Stimulated activated naive CD8-positive, alpha-beta T cell treated with anti-CD3 and anti-CD28 coated beads, Interleukin-15, Interleukin-2, amounts not matched to agents 100 U/mL and 50 U/mL, for 24 hours (primary cell): Measurements from ENCODE around the gene TRIM28.
"Not testable (repeated sequence)": the region's sequence is repeated elsewhere in the genome, so short reads cannot be mapped to it uniquely, and the experiment has no call there.

Experiments
- ATAC-seq: fragments of 150-1000 bp; cut with Tn5 transposase; one replicate; pipeline ENCODE4 v1.10.0; 2021
- DNase-seq: peaks from one replicate; pipeline ENCODE4 v3.0.0; 2021

The TRIM28 gene

DNA sequence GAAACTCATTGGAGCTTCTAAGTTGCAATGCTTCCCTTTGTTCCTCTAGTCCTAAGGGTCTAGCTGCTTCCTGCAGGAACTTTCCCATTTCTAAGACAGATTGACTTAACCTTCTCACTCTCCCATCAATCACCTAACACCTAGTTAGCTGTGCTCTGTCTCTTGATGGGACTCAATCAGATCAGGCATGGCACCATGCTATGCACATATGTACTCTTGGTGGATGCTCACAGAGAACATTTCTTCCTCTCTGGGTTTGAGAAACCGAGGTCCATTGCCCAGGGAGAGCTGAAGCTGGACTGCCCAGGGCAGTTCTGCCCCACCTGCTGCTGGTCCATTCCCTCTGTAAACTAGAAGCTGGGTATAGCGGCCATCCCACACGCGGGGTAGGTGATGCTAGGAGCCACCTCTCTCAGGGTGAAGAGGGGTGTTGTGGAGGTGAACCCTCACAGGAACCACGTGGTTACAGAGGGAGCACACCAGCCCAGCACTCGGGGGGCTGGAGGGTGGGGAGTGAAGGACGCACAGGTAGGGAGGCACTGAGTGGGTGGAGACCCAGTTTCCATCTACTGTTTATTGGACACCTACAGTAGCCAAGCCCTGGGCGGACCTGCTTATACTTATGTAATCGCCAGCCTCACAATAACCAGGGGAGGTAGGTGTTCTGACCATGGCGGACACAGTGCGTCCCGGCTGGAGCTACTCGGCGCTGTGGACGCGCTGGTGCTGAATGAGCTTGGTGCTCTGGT lies 17.7 kb downstream of the TRIM28 start:
- DNase-seq (no peak), ATAC-seq (no peak)

DNA sequence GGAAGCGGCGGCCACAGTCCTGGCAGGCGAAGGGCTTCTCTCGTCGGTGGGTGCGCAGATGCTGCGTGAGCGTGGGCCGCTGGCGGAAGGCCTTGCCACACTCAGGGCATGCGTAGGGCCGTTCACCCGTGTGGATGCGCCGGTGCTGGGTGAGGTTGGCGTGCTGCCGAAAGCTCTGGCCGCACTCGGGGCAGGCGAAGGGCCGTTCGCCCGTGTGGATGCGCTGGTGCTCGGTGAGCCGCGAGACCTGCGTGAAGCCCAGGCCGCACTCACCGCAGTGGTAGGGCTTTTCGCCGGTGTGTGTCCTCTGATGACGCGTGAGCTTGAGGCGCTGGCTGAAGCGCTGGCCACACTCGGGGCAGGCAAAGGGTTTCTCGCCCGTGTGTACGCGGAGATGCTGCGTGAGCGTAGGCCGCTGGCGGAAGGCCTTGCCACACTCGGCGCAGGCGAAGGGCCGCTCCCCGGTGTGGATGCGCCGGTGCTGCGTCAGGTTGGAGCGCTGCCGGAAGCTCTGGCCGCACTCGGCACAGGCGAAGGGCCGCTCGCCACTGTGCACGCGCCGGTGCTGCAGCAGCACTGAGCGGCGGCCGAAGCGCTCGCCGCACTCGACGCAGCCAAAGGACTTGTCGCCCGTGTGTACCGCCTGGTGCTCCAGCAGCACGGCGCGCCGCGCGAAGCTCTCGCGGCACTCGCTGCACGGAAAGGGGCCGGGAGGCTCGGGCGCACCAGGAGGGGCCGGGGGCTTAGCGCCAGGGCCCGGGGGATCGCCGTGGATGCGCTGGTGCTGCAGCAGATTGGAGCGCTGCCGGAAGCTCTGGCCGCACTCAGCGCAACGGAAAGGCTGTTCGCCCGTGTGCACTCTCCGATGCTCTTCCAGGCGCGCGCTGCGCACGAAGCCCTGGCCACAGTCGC lies 18.5 kb downstream of the TRIM28 start:
- peak; percentile 56 for DNase-seq
- ATAC-seq, result no peak

DNA sequence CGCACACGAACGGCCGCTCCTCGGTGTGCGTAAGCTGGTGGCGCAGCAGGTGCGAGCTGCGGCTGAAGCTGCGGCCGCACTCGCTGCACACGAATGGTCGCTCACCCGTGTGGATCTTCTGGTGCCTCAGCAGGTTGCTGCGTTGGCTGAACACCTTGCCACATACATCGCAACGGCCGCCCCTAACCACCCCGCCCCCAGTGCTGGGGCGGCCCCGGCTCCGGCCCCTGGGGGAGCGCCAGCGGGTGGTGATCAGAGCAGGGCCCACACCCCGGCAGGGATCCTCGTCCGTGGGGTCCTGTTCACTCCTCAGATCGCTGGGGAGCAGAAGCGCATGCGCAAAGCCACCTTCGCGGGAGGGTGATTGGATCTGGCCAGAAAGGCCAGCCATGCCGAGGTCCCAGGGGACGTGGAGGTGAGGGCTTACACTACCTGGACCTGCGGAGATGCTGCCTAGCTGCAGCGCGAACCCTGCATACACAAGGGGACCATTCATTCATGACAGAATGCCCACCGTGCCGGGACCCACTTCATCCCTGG lies 19.2 kb downstream of the TRIM28 start:
- ATAC-seq (no peak), DNase-seq (peak; percentile 56)

DNA sequence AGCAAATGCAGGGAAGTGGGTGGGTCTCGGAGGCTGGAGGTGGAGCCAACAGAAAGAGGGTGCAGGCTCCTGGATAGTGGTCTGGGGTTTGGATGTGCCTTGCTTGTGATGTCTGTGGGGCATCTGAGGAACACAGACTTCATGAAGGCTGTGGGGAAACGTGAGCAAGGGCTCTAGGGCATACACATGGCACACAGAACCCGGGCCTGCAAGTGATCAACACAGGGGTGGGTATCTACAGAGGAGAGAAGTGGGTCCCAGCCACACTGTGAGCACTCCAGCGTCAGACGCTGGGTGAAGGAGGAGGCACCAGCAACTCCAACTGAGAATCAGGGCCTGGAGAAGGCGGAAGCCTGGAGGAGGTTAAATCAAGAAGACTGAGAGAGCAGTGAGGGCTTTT lies 20.0 kb downstream of the TRIM28 start:
- no peak for DNase-seq
- ATAC-seq, result no peak

DNA sequence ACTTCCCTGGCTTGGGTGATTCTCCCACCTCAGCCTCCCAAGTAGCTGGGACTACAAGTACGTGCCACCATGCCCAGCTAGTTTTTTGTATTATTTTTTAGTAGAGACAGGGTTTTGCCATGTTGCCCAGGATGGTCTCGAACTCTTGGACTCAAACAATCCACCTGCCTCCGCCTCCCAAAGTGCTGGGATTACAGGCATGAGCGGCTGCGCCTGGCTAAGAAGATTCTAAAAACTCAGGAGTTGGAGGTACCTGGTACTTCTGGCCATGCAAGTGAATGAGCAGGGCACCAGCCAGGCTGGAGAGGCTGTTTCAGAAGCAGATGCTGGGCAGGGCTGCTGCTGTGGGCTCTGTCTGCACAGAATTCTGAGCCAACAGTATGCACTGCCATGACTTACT lies 23.1 kb downstream of the TRIM28 start:
- no peak for ATAC-seq
- peak; percentile 1 for DNase-seq

DNA sequence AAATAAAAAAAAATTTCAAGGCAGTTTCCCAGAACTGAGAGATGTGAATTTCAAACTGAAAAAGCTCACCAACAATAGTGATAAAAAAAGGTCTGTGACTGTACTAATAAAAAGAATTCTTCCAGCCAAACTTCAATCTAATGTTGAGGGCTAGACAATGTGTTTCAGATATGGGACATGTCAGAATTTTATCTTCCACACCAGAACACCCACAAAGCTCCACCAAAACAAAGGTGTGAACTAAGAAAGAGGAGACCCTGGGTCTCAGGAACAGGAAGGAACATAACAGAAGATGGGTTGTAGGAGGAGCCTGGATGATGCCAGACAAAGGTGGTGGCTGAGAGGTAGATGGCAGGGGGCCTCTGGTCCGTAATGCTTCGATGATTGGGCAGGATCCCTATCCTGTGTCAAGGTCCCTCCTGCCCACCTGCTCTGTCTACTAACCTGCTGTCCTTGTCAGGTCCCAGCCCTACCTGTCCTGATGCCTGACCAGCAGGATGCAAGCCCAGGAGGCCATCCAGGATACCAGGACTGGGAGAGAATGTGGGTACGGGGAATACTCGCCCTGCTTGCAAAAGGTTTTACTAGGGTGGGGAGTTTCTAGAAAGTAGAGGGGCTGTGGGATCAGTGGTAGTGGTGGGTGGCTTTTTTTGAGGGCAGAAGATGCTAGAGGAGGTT lies 24.7 kb downstream of the TRIM28 start:
- ATAC-seq (no peak), DNase-seq (peak; percentile 2)

DNA sequence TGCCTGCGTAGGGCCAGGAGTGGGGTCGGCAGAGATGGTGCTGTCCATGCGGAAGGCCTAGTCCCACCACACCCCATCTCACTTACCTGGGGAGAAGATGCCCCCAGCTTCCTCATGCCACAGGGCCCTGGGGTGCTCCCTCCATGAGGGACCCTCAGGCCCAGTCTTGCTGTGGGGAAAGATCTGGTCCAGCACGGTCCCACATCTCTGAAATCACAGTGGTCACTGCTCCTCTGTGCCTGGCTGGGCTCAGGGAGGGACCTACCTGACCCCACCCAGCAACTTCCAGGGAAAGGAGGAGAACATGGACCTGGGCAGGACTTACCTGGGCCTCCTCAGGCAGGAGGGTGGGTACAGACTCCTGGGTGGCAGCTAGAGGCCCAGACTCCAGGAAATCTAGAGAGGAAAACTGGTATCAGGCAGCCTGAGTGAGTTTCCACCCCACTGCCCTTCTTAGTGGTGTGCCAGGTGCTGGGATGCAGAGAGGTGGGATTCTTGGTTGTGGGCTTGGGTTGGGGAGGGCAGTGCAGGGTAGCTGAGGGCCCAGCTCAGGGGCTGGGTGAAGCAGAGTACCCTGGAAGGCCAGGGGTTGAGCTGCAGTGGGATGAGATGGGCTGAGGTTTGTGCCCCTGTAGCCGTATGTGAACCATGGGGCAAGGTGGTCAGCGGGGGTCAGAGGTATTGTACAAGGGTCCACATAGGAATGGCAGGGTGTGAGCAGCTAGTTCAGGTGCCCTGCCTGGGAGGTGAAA lies 25.5 kb downstream of the TRIM28 start:
- ATAC-seq, result no peak
- peak; percentile 2 for DNase-seq

DNA sequence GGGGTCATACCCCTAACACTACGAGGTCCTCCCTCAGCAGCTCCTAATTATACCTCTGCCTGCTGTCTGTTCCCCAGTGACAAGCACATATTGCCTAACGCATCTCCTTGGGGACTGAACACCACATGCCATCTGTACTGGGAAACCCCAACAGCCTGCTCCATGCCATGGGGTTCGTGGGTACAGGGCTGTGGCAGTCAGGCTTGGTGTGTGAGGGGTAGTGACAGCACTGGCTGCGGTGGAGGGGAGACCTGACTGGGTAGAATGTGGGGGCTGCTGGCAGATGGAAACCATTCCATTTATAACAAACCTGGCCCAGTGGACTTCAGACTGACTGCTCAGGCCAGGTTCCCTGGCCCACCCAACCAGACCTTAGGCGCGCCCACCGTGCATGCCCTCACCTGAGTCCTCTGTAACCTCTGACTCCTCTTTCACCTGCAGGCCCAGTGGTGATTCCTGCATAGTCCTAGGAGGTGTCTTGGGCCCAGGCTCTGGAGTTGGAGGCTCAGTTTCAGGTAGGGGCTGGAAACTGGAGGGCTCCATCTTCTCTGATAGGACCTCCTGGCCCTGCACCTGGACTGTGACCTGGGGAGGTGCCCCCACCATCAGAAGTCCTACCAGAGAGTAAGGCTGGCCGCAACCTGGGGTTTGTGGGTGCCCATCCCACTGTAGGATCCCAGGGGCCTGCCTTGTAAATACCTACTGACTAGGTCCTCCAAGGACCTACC lies 26.2 kb downstream of the TRIM28 start:
- peak; percentile 3 for DNase-seq
- no peak for ATAC-seq

DNA sequence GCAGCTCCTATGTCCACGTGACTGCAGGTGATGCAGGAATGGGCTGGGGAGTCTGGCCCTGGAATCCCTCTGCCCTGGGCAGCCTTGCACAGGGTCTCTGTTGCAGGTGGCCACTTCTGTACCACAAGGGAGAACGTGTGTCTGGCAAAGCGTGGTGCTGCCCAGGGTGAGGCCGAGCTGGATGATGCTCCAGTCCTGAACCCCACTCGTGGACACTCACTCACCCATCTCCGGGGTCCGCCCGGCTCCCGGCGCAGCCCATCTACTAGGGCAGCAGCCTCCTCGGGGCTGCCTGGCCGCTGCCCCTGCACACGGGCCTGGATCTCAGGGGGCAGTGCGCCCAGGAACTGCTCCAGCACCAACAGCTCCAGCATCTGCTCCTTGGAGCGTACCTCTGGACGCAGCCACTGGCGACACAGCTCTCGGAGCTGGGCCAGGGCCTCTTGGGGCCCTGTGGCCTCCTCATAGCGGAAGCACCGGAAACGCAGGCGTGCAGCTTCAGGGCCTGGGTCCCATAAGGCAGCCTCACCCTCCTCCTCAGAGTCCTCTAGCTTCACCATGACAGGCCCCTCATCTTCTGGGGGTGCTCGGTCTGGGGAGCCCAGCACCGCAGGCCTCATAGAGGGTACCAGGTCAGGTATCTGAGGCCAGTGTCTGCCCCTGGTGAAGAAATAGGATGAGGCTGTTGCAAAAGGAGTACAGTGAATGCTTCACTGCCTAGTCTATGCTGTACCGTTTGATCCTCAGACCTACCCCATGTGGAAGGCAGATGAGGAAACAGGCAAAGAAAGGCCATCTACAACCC lies 27.1 kb downstream of the TRIM28 start:
- no peak for ATAC-seq
- peak; percentile 3 for DNase-seq

DNA sequence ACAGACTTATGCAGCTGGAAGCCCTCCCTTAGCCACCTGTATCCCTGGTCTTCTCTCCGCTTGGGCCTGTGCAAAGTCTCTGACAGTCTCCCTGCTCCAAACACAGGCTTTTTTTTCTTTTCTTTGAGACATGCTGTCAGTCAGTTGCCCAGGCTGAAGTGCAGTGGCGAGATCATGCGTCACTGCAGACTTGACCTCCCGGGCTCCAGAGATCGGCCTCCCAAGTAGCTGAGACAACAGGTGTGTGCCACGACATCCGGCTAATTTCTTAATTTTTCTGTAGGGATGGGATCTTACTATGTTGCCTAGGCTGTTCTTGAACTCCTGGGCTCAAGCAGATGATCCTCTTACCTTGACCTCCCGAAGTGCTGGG lies 27.7 kb downstream of the TRIM28 start:
- no peak for ATAC-seq
- peak; percentile 6 for DNase-seq

DNA sequence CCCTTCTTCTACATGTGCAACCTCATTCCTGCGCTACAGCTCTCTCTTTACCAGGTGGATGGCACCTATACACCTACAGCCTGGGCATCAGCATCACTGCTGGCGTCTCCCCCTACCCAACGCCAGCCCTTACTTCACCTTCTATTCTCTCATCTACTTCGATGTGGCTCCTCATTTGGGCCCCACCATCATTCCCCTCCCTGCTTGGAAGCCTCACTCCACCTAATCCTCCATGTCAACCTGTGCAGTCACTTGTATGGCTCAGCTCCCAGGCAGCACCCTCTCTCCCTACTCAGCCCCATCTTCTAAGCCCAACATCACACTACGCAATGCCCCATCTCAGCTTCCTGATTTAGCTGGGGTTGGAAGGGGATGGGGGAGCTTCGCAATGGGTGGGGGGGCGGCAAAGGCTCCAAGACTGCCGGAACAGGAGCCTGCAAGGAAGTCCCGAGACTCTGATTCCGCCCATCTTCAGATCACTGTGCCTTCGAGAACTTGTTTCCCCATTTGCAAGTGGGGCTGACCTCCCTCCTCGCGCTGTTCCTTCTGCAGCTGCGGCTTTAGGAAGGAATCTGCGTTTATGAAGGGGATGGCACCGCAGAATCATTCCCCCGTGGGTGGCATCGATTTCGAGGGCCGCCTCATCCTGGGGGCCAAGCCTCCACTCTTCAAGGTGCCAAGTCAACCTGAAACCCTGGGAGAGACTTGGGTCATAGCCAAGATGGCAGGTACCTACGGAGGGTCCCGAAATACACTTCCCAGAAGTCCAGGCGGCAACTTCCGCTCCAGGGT lies 28.4 kb downstream of the TRIM28 start:
- ATAC-seq, result no peak

DNA sequence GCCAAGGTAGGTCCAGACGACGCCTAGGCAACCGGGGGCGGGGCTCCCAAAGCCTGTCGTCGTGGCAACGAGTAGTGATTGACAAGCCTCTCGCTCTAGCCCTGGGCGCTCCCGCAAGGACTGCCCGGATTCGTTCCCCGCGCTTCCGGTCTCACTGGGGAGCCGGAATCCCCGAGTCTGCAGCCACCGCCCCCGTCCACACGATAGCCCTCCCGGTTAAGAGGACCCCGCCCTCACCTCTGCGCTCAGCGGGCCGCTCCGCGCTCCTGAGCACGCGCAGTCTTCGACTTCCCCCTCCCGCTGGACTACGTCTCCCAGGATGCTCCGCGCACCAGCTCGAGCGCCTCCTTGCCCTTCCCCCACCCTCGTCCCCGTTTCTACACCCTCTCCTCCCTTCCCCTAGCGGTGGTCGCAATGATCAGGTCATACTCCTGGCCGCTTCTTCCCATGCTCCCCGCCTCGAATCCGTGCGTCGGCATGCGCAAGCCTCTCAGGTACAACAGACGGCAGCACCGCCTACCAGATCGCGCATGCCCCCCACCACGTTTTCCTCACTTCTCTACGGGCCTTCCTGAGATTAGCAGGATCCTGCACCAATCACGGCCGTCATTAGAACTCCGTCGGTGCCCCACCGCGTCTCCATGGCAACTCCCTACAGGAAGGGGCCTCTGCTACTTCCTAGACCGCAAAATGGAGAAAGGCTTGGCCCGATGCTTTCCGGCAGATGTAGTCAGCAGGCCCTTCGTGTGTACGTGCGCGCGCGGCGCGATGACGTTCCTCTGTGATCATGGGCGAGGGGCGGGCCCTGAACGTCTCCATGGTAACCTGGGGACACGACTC lies 29.2 kb downstream of the TRIM28 start, which contains the start of gene MZF1:
MZF1 (minus strand) TSS at position 518 of the 840 bp plus-strand sequence. CDS start 1,946 bp downstream, outside the sequence.
- peak; percentile 68 for ATAC-seq
- peak; percentile 99 for DNase-seq

More for the DNA sequence above, 28.4 kb downstream of the TRIM28 start:
- DNase-seq, result no peak

DNA sequence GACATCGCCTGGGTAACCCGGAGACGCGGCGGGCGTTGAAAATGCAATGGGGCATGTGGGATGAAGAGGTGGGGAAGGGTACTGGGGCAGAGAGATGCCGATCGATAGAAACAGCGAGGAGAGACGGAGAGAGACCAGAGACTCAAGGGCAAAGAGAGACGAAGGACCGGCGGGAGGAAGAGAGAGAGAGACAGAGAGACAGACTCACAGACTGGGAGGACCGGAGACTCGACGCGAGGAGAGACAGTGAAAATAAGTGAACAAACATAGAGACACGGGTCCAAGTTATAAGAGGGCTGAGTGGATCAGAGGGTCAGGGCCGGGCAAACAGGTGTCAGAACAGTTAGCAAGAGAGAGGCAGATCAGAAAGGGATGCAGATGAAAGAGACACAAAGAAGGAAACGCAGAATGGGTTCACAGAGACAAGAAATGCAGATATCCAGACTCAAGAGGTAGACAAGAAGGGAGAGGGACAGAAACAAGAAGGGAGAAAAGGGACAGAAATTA lies 29.8 kb downstream of the TRIM28 start:
- no peak for ATAC-seq
- DNase-seq, result no peak

DNA sequence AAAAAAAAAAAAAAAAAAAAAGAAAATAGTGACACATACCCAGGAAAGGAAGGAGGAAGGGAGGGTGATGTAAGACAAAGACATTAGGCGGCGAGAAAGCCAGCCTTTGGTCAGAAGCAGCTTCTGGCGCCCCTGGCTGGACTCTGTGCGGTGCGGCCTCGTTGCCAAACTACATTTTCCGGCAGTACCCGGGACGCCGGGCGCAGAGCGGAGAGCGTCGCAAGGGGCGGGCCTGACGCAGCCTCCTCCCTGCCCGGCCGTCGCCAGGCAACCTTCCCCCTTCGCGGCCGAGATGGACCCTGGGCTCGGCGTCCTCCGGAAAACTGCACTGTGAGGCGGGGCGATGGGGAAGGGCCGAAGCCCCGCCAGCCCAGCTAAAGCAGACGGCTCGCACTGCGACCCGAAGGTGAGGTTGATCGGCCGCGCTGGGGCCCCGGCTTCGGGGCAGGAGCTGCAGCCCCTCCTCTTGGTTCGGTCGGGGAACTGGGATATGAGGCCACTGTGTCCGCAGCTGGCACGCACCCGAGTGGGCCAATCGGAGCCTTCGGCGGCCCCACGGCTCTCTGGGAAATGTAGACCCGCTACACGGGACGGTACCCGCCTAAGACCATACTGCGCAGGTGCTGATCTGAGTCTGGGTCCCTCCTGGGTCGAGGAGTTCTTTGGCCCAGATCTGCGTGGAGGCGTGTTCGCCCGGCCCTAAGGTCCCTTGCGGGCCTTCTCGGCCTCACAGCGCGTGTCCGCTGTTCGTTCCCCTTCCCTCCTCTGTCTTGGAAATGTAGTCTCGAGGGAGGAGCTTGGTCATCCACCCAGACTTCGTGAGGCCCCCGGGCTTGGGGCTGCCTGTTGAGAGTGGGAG lies 31.5 kb downstream of the TRIM28 start:
- DNase-seq (peak; percentile 86), ATAC-seq (peak; percentile 50)

DNA sequence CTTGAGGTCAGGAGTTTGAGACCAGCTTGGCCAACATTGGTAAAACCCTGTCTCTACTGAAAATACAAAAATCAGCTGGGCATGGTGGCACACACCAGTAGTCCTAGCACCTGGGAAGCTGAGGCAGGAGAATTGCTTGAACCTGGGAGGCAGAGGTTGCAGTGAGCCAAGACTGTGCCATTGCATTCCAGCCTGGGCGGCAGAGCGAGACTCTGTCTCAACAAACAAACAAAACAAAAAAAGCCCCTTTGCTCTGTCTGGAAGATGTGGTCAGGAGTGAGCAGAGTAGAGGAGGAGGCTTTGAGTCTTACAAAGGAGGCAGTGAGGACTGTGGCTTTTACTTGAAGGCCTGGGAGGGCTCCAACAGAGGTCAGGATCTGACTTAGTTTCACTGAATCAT lies 33.7 kb downstream of the TRIM28 start:
- ATAC-seq, result not testable (repeated sequence)
- DNase-seq, result peak; percentile 3

DNA sequence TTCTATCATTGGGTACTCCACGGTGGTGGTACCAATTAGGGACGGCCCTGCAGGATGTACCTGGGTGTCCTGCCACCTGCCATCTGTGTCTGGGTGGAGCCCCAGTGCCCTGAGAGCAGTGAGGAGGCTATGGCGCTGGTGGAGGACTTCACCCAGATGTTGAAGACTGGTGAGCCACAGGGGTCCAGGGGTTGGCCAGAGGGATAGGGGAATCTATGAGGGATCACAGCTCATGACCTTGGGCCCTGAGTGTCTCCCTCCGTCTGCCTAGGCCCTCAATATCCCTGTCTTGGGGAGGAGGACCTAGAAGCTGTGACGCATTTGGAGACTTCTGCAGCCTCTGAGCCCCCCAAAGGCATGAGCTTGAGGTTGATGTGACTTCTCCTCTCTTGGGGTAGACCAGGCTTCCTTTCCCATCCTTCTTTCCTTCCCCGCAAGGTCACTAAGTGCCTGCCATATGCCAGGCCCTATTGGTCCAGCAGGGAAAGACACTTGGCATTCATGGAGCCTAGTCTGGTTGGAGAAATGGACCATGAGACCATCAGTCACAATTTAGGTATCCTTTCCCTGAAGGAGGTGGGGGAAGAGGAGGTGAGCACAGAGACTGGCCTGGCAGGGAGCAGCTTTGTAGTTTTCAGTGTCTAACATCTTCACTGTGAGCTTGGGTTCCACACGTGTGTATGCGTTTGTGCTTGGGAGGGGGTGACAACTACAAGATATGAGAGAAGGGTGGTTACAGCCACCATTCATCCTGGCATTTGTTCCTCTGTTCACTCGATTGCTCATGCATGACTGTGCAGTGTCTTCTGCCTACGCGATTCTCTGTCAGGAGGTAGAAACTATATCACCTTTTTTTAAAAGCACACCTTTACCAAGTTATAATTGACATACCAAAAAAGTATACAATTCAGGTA lies 34.4 kb downstream of the TRIM28 start:
- DNase-seq (peak; percentile 19), ATAC-seq (no peak)
